ENCODE data around the gene FAM83F.
A peak's percentile ranks its signal among the peaks of the same experiment; 100 is the strongest.
"Not testable (repeated sequence)": the region's sequence is repeated elsewhere in the genome, so short reads cannot be mapped to it uniquely, and the experiment has no call there.

FAM83F gene

GRCh38 chr22:40009951-40010671 lies 15.4 kb downstream of the FAM83F start:
- no peak for DNase-seq (ENCODE audit: insufficient read length, low spot score)
- FAIRE-seq: no peak

GRCh38 chr22:40010746-40011145 lies 16.0 kb downstream of the FAM83F start:
- no peak for DNase-seq (ENCODE audit: insufficient read length, low spot score)
- no peak for FAIRE-seq

- DNase-seq (ENCODE audit: insufficient read length, low spot score) (no peak), FAIRE-seq (no peak)
Measured at GRCh38 chr22:40014667-40015248, 20.0 kb downstream of the FAM83F start.

- no peak for FAIRE-seq
- no peak for DNase-seq (ENCODE audit: insufficient read length, low spot score)
Measured at GRCh38 chr22:40015358-40015976, 20.7 kb downstream of the FAM83F start.

- DNase-seq (ENCODE audit: insufficient read length, low spot score): no peak
- FAIRE-seq: no peak
Measured at GRCh38 chr22:40018051-40018450, 23.3 kb downstream of the FAM83F start.

- DNase-seq (ENCODE audit: insufficient read length, low spot score): no peak
- FAIRE-seq: no peak
Measured at GRCh38 chr22:40019100-40019499, 24.3 kb downstream of the FAM83F start.

- DNase-seq (ENCODE audit: insufficient read length, low spot score): no peak
Measured at GRCh38 chr22:40020956-40021355, 26.2 kb downstream of the FAM83F start.

GRCh38 chr22:40021401-40022000 lies 26.7 kb downstream of the FAM83F start:
- DNase-seq (ENCODE audit: insufficient read length, low spot score): no peak
- FAIRE-seq: no peak

More at GRCh38 chr22:40020956-40021355, 26.2 kb downstream of the FAM83F start:
- no peak for FAIRE-seq

- no peak for FAIRE-seq
- DNase-seq (ENCODE audit: insufficient read length, low spot score): no peak
Measured at GRCh38 chr22:40022536-40023240, 27.9 kb downstream of the FAM83F start.

- no peak for FAIRE-seq
- no peak for DNase-seq (ENCODE audit: insufficient read length, low spot score)
Measured at GRCh38 chr22:40023341-40023841, 28.6 kb downstream of the FAM83F start.

- DNase-seq (ENCODE audit: insufficient read length, low spot score): peak; percentile 84
- FAIRE-seq: no peak
Measured at GRCh38 chr22:40024201-40025061, 29.7 kb downstream of the FAM83F start.

GRCh38 chr22:40025062-40025379 lies 30.3 kb downstream of the FAM83F start:
- DNase-seq (ENCODE audit: insufficient read length, low spot score); FAIRE-seq: not testable (repeated sequence)

- no peak for FAIRE-seq
Measured at GRCh38 chr22:40025856-40026255, 31.1 kb downstream of the FAM83F start.

GRCh38 chr22:40026641-40027040 lies 31.9 kb downstream of the FAM83F start:
- no peak for DNase-seq (ENCODE audit: insufficient read length, low spot score)
- FAIRE-seq: no peak

More at GRCh38 chr22:40025856-40026255, 31.1 kb downstream of the FAM83F start:
- no peak for DNase-seq (ENCODE audit: insufficient read length, low spot score)

GRCh38 chr22:40027191-40028097 lies 32.7 kb downstream of the FAM83F start:
- no peak for FAIRE-seq
- no peak for DNase-seq (ENCODE audit: insufficient read length, low spot score)

GRCh38 chr22:40028098-40028425 lies 33.3 kb downstream of the FAM83F start:
- FAIRE-seq: no peak
- DNase-seq (ENCODE audit: insufficient read length, low spot score): no peak

GRCh38 chr22:40029189-40029890 lies 34.6 kb downstream of the FAM83F start:
- no peak for FAIRE-seq
- DNase-seq (ENCODE audit: insufficient read length, low spot score): no peak

GRCh38 chr22:40030026-40030757 lies 35.4 kb downstream of the FAM83F start:
- no peak for DNase-seq (ENCODE audit: insufficient read length, low spot score)

More at GRCh38 chr22:40030026-40030757, 35.4 kb downstream of the FAM83F start:
- FAIRE-seq: no peak
